ENCODE measurements around the gene DAGLA.
A peak's percentile ranks its signal among the peaks of the same experiment; 100 is the strongest.

DAGLA gene

DNA sequence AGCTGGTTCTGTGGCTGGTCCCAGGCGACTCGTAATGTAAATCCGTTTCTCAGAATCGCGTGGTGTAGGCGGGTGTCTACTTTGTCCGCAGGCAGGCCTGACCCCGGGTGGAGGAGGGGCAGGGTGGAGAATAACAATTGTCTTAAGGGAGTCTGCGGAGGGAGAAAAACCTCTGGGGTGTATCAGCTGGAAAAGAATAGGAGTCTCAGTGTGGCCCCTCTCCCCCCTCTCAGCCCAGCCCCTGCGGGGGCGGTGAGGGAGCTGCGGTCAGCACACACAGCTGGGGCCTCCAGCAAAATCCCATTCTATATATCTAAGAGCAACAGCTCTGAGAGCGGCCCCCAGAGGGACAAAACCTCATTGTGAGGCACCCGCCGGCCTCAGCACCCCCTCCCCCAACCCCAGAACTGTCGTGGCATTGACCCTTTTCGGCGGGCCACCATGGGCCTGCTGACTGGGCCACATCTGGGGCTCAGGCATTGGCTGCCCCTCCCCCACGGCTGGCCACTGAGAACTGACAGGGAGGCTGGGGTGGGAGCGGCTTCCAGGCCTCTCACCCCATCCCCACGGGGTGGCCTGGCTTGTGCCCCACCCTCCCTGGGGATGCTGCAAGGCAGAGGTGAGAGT lies 69.5 kb downstream of the DAGLA start:
- DNase-seq, result no peak

DNA sequence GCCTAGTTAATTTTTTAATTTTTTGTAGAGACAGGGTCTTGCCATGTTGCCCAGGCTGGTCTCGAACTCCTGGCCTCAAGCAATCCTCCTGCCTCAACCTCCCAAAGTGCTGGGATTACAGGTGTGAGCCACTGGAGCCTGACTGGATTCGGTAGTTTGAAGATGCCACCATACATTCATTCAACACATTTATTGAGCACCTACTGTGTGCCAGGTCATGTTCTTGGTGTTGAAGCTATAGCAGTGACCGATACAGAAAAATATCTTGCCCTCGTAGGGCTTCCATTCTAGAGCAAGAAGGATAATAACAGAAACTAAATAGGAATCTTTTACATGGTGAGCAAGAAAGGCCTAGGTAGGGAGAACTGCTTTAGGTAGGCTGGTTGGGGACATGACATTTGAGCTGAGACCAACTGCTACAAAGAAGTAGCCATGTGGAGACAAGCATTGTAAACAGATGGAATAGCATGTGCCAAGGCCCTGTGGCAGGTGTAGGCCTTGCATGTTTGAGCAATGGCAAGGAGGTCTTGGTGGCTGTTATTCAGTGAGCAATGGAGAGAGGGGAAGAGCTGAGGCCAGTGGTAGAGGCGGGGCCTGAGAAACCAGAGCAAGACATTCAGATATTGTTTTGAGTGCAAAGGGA lies 70.6 kb downstream of the DAGLA start:
- DNase-seq, result no peak

DNA sequence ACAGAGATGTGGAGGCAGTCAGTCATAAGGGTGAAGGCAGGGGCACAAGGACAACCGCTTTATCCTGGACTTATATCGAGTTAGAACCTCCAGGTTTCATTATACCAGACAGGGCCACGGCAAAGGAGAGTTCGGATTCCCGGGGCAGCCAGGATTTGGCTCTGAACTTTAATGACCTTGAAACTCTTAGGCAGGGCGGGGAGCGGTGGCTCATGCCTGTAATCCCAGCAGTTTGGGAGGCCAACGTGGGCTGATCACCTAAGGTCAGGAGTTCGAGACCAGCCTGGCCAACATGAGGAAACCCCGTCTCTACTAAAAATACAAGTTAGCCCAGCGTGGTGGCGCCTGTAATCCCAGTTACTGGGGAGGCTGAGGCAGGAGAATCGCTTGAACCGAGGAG lies 71.2 kb downstream of the DAGLA start:
- no peak for DNase-seq

DNA sequence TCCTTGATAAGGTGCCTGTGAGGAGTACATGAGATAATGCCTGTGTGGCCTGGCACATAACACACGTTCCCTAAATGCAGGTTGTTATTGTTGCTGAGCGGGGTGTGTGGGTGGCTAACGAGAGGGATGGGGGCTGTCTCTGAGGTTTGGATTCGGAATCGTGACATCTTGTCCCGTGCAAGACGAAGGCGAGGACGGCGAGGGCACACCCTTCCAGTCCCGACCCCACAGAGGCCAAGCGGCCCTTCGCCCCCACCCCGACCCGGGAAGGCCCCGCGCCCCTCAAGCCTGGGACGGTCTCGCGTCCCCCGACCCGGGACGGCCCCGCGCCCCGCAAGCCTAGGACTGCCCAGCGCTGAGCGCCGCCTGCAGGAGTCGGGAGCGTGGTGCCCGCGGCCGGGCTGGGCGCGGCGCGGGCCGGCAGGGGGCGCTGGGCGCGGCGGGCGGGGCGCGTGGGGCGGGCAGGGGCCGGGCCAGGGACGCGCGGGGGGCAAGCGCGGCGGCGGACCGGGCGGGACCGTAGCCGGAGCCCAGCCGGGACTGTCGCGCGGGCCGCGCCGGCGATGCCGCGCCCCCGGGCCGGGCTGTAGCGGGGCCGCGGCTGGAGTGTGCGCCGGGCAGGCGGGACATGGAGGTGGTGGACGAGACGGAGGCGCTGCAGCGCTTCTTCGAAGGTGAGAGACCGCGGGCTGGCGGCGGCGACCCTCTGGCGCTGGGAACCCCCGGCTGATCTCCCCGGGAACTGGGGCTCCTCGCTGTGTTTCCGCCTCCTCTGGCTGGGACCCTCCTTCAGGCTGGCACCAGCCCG lies 72.1 kb downstream of the DAGLA start, which contains the start of gene MYRF:
MYRF (plus strand) TSS at position 520 of the 808 bp plus-strand sequence; CDS start at position 629, 109 bp downstream.
- DNase-seq, result peak; percentile 33

DNA sequence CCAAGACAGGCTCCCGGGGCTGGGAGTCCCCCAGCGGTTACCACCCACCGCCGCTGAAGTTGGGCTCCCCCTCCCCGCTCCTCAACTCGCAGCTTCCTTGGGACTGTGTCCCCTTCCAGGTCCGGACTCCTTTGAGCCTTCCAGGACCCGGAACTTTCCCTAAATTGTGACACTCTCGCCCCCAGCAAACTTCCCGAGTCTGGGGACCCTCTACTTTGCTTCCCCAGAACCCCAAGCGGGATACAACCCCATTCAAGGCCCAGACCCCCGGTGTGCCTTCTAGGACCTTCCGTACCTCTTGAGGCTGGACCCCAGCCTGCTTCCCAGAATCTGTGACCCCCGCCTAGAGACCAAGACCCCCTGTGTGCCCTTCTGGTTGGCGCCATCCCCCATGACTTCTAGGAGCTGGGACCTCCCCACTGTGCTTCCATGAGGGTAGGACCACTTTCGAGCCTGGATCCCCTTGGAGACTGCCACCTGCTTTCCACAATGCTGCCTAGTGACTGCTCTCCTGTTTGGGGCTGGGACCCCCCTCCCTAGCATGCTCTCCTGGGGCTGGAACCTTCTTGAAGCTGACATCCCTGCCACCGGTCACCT lies 72.8 kb downstream of the DAGLA start:
- no peak for DNase-seq

DNA sequence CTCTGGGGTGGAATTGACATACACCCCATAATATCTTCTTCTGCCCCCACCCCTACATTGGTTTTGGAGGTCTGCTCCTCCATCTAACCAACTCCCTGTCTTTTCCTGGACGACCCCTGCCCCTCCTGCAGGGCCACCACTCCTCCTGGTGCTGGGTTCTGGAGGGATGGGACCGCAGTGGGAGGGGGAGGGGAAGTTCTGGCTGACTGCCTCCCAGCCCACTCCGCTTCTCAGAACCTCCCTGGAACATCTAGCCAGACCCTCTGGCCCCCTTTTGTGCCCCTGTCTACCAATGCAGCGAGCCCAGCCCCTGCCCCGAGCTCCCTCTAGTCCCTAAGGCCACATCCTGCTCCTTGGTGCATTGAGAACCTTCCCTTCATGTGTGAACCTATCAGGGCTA lies 73.5 kb downstream of the DAGLA start:
- DNase-seq, result no peak

DNA sequence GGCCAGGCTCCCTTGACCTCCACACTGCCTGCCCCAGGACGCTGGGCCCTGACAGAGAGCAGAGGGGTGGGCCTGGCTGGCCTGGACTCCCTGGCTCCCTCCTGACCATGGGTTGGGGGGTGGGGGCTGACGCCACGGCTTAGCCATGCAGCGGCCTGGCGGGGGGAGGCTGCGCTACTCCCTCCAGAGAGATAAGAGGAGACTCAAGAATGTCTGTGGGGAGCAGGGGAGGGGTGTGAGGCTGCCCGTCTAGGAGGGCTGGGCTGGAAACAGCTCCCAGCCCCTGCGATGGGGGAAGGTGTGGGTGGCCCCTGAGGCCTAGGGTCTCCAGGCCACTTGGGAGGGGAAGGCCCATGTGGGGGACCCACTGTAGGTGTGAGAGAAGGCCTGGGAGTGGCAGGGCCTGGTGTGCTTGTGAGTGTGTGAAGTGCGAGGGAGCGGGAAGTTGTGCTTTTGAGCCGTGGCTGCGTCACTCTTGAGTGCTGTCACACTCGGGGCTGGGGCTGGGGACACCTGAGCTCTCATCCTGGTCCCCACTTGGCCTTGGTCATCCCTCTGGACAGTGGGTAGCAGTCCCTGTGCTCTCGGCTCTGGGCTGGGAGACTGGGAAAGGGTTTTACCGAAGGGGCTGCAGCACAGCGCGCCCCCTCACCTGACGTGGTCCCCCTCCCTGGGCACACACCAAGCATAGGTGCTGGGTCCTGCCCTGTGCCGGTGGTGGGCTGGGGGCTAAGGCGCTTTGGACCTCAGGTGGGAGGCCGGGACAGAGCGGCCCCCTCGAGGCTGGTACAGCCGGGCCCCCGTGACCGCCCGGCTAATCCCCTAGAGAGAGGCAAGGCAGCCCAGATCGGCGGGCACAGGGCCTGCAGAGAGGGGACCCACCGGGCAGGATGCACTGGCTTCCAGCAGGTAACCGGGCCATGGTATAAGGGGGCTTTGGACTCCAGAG lies 74.6 kb downstream of the DAGLA start:
- no peak for DNase-seq

DNA sequence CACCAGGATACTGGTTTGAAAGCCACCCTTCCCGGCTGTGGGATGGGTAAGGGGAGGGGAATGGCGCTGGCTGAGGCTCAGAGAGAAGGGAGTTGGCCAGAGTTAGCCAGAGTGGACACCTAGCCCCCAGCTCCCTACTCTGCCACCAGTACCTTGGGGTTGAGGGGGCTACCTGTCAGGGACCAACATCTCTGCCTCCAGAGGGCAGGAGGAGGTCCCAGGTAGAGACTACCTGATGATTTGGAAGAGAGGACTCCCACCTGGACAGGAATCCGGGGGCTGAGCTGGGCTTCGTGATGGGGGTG lies 75.9 kb downstream of the DAGLA start:
- DNase-seq, result no peak

DNA sequence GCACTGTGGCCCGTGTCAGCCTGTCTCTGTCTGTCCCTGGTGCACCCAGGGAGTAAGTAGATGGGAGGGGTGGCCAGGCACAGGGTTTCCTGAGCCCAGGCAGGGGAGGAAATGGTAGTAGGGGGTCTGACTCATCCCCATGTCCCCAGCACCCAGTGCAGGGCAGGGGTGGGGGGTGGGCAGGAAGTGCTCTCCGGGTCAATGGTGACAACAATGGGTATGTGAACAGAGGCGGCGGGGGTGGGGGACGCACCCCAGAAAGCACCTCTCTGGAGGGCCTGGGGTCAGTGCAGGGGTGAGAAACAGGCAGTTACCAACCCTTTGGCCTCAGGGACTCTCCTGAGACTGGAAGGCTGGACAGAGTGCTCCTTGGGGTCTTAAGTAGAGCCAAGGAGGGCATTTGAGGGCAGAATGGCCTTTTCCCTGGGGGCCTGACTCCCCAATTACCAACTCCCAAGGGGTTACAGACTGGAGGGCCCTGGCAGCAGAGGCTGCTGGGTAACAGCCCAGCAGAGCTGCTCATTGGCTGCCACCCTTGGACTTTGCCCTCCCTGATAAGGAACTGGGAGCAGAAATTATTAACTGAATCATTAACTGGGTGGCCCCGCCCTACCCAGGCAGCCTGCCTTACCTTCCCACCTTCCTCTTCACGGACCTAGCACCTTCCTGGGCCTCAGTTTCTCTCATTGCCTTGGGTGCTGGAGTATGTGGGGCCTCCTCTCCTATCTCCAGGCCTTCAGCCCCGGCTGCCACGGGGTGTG lies 76.4 kb downstream of the DAGLA start:
- no peak for DNase-seq

DNA sequence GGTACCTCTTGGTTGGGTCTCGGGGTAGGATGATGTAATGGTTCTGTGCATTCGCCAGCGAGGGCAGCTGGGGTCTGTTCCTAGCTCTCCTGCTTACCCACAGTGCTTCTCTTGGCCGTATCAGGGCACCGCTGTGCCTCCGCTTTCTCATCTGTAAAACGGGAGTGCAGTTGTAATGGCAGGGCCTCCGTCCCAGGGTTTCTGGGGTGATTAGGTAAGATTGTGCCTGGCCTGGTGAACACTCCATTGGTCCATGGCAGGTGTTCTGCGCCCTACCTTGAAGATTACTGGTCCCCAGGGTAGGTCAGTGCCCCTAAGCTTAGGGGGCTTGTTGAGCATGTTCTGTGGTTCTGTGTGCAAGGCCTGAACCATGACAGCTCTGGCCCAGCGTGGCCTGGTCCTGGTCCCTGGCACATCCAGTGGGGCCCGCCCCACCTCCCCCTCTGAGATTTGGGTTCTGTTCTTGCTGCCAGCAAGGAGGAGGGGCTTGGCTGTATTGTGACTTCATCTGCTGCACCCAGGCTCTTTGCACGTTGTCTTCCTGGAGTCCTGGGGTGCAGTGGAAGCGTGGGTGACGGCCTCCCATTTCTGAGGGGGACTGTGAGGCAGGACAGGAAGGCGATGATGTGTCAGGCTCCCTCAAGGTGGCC lies 77.1 kb downstream of the DAGLA start:
- no peak for DNase-seq

DNA sequence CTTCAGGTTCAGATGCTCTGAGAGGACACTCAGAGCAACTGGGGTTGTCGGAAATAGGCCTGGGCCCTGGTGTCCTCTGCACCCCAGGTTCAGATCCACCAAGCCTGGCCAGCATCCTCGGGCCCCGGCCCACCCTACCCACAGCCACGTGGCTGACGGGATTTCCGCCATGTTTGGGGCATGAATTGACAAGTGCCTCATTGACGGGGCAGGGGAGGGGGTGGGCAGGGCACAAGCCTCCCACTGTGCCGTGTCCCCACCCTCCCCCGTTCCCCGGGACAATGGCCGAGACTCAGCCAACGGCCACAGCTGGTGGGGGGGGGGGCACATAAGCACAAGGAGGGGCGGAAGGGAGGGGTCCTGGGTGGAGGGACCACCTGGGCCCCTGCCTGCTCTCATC lies 80.8 kb downstream of the DAGLA start:
- no peak for DNase-seq

DNA sequence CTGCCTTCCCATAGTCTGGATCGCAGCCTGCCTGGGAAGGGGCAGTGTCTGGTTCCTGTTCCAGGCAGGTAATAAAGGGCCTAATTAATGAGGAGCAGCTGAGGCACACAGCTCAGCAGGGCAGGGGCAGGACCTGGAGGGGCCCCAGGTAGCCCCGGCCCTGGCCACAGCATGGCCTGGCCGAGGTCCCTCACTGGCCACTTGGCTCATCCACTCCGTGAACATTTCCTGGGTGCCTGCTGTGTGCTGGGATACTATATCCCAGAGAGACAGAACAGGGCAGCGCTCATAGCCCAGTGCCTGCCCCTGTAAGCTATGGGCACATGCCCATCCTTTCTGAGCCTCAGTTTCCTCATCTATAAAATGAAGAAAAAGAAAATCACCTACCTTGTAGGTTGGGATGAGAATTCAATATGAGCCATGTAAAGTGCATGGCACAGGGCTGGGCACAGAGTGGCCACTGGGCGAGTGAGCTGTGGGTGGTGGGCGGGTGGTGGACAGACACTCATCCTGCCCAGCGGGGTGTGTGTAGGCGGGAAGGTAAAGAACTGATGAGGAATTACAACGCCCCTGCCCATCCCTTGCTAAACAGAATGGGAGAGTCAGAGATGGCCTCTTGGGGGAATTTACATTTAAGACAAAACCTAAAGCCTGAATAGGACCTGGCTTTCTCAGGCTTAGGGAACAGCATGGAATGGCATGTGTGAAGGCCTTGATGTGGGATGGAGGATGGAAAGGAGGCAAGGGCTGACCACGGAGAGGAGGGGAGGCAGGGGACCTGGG lies 81.4 kb downstream of the DAGLA start:
- DNase-seq, result no peak

DNA sequence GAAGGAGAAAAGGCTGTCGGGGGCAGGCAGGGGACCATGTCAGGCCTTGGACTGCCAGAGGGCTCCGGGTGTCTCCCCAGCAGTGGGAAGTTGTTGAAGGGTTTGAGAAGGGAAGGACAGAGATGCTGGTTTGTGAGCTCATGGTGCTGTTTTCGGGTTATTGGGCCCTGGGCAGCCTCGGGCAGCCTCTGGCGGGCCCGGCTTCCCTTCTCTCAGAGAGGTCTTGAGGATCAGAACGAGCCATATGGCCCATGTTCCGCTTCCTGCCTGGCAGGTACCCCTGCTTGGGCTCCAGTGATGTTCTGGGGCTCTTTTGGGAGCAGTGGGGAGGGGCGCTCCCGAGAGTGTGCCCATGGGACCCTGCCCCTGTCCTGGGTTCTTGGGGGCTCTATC lies 82.0 kb downstream of the DAGLA start:
- no peak for DNase-seq

DNA sequence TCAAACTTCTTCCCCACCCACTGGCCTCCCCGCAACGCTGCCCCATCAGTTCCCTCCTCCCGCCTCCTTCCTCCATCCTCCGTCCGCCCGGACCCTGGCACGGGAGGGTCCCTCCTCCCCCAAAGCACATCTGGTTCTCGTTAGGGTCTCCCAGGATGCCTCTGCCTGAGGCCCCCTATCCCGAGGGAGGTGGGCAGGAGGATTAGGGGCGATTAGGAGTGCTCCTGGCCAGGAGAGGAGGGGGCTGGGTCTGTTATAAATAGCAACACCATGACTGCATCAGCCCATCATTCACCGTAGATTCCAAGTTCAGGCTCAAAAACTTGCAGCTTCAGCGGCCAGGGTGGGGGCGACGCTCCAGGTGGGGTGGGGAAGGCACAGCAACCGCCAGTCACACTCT lies 82.6 kb downstream of the DAGLA start:
- no peak for DNase-seq

DNA sequence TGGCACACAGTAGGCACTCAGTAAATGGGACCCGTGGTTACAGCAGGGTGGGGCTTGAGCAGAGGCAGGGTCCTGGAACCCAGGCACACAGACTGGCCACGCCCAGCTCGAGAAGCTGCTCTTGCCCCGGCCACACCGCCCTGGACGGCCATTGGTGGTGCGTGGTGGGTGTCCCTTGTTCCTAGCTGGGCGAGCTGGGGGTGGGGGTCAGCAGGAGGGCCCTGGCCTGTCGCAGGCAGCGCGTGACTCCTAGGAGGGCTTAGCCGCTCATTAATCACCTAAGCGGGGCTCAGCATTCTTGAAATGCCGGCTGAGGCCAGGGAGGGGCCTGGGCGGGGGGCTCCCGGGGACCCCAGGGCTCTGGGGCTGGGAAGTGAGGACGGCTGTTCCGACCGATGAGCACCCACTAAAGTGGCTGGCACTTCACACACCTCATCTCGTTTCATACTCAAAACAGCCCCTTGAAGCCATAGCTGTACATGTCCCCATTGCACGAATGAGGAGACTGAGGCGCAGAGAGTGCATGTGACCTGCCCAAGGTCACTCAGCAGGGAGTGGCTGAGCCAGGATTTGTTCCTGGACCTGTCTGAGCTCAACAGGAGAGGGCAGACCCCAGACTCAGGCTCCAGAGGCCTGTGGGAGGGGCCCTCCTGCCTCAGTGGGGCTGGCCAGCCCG lies 83.9 kb downstream of the DAGLA start:
- DNase-seq, result no peak

DNA sequence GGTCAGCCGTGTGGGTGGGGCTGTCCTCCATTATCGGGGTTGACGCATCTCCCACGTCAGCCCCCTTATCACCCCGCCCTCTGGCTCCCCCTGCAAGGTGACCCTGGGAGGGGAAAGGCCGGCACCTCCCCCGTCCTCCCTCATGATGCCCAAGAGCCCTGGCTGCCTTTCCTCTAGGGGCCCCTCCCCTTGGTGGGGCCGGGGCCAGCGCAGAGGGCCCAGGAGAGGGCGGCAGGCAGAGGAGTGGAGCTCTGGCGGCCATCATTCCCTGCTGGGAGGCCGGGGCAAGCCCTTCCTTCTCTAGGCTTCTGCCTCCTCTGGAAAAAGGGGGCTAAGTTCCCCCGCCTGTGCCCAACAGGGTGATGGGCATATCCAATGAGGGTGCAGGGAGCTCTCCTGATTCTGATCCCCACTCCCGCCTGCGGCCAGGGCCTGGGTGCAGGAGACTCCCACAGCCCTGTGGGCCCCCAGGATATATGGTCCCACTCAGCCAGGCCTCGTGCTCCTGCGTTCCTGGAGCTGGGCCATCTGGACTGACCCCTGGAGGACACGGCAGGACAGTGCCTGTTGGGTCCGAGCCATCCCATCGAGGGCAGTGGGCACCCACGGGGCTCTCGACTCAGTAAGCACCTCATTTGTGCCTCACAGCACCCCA lies 84.5 kb downstream of the DAGLA start:
- DNase-seq, result no peak

DNA sequence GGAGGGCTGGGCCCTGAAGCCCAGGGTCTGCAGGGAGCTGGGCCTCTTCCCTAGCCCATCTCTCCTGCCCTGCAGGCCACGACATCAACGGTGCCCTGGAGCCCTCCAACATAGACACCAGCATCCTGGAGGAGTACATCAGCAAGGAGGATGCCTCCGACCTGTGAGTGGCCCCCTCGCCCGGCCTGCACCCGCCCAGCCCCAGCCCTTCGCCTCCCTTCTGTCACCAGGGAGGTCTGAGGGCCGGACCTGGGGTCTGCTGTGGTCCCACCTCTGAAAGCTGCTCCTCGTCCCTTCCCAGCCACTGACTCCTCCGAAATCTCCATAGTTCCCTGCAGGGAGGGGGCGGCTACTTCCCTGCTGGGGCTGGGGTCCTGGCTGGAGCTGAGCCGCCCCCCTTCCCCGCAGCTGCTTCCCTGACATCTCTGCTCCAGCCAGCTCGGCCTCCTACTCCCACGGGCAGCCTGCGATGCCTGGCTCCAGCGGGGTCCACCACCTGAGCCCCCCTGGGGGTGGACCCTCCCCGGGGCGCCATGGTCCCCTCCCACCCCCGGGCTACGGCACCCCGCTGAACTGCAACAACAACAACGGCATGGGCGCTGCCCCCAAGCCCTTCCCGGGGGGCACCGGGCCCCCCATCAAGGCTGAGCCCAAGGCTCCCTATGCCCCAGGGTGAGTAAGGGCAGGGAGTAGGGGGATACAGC lies 85.5 kb downstream of the DAGLA start:
- DNase-seq, result no peak

DNA sequence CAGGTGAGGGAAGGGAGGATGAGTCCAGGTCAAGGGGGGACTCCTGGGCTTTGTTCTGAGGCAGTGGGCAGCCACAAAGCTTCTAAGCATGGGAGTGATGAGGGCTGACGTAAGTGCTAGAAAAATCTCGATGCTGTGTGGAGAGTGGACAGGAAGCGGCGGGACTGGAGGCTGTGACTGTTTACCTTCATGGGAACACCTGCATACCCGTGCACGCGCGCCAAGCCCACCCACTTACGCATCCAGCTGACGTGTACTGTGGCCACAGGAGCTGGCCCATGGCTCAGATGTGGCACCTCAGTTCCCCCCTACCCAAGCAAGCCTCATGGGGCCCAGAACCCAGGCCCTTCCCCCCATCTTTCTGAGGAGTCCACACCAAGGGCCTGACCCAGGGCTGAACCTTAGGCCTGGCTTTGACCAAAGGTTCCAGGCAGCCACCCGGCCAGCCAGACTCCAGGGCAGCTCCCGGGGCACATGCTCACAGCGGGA lies 86.2 kb downstream of the DAGLA start:
- DNase-seq, result no peak

Data from NCI-H510A (cell line).